ENCODE data around the gene NELFE. TPM values are rescaled to one million over a fixed set of nuclear protein-coding genes. Genes with fewer than 3 reads are reported as not detected.

The NELFE gene
- total and polyA plus RNA-seq, 2 of the 13 experiments (the other 11 are each of a cell fraction or from before 2014, with no cell fraction given), result 51.3 to 69.8 TPM

- TF ChIP-seq ZNF318 (CRISPR knock-in tag; IDR thresholded peaks at IDR 0.05), result no peak
- no peak for TF ChIP-seq GABPA (IDR thresholded peaks at IDR 0.05; ENCODE audit: low read depth, low read length)
- no peak for TF ChIP-seq GABPA (CRISPR knock-in tag; IDR thresholded peaks at IDR 0.05; ENCODE audit: low read depth)
- TF ChIP-seq REPIN1 (CRISPR knock-in tag; IDR thresholded peaks at IDR 0.05; ENCODE audit: borderline replicate concordance, low read depth), result no peak
- TF ChIP-seq PHB2 (IDR thresholded peaks at IDR 0.05; ENCODE audit: partially characterized antibody), result no peak
- TF ChIP-seq ZNF879 (CRISPR knock-in tag; IDR thresholded peaks at IDR 0.05), result no peak
- no peak for TF ChIP-seq ZNF432 (CRISPR knock-in tag; IDR thresholded peaks at IDR 0.05; ENCODE audit: borderline replicate concordance)
- 0 out of 2 replicates have a peak, but pooled peaks have one; percentile 42 for TF ChIP-seq ZBED4 (CRISPR knock-in tag; IDR thresholded peaks at IDR 0.05; ENCODE audit: borderline replicate concordance)
- no peak for TF ChIP-seq RAD51 (IDR thresholded peaks at IDR 0.05; ENCODE audit: borderline replicate concordance)
- no peak for TF ChIP-seq ZNF354B (CRISPR knock-in tag; IDR thresholded peaks at IDR 0.05)
- no peak for TF ChIP-seq ZNF382 (CRISPR knock-in tag; IDR thresholded peaks at IDR 0.05; ENCODE audit: borderline replicate concordance)
- no peak for TF ChIP-seq AHR (CRISPR knock-in tag; IDR thresholded peaks at IDR 0.05)
- TF ChIP-seq DR1 (CRISPR knock-in tag; IDR thresholded peaks at IDR 0.05), result no peak
- no peak for TF ChIP-seq ARNTL (CRISPR knock-in tag; IDR thresholded peaks at IDR 0.05)
- no peak for TF ChIP-seq XBP1 (CRISPR knock-in tag; IDR thresholded peaks at IDR 0.05)
- peak; percentile 43 for TF ChIP-seq FOSL2 (CRISPR knock-in tag; IDR thresholded peaks at IDR 0.05)
- TF ChIP-seq CCAR2 (optimal IDR thresholded peaks at IDR 0.05; ENCODE audit: low read depth, low read length), result no peak
- TF ChIP-seq TFAP4 (IDR thresholded peaks at IDR 0.05; ENCODE audit: borderline replicate concordance, low read depth), result no peak
- TF ChIP-seq MED13 (CRISPR knock-in tag; IDR thresholded peaks at IDR 0.05), result no peak
Observed at GRCh38 chr6:31952140-31952805, 6.5 kb downstream of the NELFE start (continued).
